Activated T-cell treated with anti-CD3 and anti-CD28 coated beads for 4 hours (primary cell): ENCODE data around the gene SZT2.

ENCODE experiments used
- DNase-seq: peaks from one replicate; pipeline ENCODE4 v3.0.0-alpha.2; 2020

Gene SZT2

DNA sequence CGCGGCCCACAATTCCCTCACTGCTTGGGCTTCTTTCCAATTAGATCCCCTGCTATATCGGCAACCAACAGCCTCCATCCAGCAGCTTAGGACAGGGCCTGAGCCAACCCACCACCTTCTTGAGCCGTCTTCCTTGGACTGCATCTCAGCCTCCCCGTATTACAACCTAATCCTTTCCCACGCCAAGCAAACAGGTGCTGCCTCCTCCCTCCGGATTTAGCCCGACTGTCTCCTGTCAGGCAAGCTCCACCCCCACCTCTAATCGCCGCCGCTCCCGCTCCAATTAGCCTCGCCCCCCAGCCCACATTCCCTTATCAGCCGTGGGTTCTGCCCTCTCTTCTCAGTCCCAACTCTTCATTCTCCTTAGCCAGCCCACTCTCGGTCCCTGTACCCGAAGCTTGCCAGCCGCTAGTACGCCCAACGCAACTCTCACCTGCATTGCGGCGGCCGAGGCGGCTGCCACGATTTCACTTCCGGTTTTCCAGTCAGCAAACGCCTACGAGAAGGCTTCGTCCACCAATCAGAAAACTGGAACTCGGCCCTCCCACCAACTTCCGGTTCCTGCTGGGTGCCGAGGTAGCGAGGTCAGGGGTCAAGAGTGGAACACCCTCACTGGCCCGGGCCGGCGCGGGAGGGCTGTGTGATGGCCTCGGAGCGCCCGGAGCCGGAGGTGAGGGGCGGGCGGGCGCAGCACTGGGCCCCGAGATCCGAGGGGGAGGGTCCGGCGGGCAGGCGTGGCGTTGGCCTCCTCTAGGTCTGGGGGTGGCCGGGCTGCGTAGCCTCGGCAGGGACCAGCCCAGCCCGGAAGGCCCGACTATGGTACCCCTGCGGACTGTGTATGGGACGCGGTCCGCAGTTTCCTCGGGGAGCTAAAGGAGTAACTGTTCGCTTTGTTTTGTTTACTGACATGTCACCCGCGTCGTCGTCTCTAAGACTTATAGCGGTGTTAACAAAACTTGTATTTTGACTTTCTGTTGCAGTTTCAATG, at the start of gene SZT2, which contains the start of gene MED8:
Gene SZT2 (plus strand): TSS at position 574 of the 988 bp plus-strand sequence. CDS start 70 bp downstream, at position 644.
Gene MED8 (minus strand): TSS at position 475 of the 988 bp plus-strand sequence. CDS start 36 bp downstream, at position 439.
- DNase-seq = peak; percentile 92

DNA sequence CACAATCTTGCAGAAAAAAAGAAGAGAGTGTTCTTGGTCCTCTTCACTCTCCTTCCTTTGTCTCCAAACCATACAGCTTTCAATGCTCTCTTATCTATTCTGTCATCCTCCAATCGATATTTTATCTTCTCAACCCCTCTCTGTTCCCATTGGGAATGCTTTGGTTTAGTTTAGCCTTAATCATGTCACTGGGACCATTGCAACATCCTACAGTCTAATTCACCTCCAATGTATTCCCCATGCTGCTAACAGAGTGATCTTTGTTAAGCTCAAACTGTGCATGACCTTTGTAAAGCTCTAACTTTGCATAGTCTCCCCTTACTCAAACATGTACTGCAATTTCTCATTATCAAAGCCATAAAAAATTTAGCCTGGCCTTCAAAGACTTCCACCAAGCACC, 49.1 kb upstream of the SZT2 start:
- no peak for DNase-seq

DNA sequence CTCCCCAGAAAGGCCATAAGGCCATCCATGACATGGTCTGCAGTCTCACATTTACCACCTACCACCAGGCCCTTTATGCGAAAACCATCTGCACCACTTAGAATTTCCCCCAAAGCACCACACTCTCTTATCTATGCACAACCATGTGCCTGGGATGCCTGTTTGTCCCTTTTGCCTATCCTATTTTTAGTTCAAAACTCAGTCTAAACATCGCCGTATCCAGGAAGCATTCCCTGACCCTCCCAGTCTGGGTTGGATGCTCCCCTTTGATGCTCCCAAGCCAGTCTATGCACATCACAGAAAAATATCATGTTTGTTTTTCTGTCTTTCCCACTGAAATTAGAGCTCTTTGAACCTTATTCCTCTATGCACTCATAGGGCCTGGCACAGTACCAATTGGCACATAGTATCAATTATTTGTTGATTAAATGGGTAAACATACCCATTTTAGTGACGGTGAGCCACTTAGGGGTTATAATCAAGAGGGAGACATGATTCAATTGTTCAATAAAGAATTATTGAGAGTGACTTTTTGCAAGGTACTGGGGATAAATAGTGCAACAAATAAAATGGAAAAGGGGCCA, 45.3 kb upstream of the SZT2 start:
- no peak for DNase-seq

DNA sequence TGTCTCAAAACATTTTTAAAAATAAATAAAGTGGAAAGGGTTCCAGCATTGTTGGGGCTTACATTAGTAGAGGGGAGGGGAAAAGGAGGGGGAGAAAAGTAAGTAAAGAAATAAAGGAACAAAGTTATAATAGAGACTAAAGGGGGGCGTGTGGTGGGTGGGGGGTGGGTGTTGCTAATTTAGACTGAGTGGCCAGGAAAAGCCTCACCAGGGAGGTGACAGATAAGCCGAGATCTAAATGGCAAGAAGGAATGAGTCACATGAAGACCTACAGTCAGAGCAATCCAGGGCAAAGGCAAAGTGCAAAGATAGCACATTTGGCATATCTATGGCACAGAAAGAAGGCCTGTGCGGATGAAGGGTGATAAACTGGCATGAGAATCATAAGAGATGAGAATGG, 44.6 kb upstream of the SZT2 start:
- no peak for DNase-seq

DNA sequence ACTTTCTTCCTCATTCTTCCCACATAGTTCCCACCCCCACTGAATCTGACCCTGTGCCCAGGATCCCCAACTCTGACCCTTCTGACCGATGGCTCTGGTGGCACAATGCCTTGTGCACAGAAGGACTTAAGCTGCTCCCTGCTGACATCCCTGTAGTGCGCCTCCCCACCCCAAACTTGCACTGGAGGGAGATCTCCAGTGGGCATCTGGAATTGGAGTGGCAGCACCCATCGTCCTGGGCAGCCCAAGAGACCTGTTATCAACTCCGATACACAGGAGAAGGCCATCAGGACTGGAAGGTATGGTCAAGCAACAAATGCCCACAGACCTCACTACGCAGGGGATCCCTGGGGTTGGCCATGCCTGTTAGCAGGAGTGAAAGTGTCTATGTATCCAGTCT, 43.1 kb upstream of the SZT2 start:
- DNase-seq = no peak

DNA sequence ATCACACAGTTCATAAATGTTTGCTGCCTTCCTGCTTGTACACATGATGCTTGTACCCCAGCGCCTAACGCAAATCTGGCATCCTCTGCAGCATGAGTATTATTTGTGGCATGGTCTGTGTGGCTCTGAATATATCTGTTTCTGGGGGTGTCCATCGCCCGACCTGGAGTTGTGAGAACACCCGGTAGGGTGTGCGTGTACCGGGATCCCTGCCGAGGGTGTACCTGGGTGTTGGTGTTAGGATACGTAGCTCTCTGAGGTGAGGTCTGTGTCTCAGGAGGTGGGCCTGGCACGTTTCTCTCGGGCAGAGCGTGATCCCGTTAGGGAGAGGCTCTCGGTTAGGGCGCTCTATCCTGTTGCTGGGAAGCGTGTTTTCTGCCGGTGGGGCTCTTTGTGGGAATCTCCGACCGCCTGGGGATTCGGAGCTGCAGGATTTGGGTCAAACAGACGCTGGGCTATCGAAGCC, 41.3 kb upstream of the SZT2 start:
- no peak for DNase-seq

DNA sequence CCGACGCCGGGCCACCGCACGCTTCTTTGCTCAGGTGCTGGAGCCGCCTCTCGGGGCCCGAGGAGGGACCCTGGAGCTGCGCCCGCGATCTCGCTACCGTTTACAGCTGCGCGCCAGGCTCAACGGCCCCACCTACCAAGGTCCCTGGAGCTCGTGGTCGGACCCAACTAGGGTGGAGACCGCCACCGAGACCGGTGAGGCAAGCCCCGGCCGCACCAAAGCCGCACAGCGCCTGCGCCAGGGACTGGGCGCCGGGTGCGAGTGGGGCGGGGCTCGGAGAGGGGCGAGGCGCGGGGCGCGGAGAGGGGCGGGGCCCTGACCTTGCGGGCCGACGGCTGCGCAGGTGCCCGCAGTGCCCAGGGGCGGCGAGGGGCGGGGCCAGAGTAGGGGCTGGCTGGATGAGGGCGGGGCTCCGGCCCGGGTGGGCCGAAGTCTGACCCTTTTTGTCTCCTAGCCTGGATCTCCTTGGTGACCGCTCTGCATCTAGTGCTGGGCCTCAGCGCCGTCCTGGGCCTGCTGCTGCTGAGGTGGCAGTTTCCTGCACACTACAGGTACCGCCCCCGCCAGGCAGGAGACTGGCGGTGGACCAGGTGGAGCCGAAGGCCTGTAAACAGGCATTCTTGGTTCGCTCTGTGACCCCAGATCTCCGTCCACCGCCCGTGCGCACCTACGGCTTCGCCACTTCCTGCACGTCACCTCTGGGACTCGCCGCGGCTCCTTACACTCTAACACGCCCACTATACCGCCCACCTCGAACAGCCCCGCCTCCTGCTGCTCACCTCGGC, 40.7 kb upstream of the SZT2 start:
- no peak for DNase-seq

DNA sequence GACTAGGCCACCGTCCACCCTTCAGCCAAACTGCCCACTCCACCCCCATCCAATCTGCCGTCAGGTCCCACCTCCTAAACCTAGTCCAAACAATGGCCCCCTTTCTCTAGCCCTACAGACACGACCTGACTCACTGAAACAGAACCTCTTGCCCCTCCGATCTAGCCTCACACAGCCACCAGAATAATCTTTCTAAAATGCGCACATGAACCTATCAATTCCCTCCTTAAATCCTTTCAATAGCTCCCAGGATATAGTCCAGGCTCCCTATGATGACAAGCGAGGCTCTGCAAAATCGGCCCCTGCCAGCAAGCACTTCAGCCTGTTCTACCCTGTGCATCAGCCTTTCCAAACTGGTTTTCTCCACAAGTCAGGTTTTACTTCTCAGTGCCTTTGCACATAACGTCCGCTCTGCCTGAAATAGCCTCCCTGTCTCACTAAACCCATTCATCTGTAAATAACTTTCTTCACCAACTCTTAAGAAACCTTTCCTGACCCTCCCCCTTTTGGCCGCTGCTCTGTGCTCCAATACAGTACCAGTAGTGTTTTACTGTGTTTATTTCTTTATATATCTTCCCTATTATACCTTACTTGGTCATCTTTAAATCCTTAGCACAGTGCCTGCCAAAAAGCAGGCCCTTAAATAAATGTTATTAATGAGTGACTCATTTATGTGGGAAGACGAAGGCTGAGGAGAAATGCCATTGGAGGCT, 39.9 kb upstream of the SZT2 start:
- no peak for DNase-seq

DNA sequence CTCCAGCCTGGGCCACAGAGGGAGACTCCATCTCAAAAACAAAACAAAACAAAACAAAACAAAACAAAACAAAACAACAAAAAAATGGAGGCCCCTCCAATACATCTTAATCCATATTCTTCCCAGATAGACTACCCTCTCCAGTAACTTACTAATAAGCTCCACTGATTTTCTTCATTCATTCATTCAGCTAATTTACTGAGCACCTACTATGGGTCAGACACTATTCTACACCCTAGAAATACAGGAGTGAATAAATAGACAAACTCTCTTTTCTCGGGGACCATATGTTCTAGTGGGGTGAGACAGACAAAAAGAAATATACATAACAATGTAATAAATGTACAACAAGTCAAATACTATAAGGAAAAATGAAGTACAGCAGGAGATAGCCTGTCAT, 38.7 kb upstream of the SZT2 start:
- no peak for DNase-seq

DNA sequence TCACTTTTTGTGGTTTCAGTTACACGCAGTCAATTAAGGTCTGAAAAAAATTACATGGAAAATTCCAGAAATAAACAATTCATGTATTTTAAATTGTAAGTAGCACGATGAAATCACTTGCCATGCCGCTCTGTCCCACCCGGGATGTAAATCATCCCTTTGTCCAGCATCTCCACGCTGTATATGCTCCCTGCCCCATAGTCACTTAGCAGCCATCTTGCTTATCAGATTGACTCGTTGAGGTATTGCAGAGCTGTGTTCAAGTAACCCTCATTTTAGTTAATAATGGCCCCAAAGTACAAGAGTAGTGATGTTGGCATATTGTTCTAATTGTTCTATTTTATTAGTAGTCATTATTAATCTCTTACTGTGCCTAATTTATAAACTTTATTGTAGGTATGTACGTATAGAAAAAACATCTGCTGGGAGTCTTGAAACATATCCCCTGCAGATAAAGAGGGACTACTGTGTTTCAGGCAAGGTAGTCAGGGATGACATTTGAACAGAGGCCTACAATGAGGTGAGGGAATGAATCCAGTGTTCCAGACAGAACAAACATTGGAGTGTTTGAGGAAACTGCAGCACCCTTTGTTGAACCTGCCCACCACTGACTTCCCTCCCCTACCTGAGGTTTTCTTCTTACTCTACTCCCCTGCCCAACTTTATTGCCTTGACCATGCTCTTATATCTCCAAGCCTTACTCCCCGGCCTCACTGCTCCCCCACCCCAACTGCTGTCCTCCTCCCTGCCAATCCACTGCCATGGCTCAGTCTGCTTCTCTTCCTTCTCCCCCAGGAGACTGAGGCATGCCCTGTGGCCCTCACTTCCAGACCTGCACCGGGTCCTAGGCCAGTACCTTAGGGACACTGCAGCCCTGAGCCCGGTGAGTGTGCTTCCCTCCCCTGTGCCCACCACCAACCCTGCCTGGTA, 38.0 kb upstream of the SZT2 start:
- DNase-seq = no peak

DNA sequence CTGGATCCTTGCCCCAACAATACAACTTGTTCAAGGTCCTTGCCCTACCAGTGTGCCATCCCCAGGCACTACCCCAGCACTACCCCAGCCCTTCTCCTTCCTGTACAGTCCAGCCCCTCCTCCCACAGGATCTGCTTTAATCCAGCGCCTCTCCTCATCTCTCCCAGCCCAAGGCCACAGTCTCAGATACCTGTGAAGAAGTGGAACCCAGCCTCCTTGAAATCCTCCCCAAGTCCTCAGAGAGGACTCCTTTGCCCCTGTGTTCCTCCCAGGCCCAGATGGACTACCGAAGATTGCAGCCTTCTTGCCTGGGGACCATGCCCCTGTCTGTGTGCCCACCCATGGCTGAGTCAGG, 37.4 kb upstream of the SZT2 start:
- no peak for DNase-seq

DNA sequence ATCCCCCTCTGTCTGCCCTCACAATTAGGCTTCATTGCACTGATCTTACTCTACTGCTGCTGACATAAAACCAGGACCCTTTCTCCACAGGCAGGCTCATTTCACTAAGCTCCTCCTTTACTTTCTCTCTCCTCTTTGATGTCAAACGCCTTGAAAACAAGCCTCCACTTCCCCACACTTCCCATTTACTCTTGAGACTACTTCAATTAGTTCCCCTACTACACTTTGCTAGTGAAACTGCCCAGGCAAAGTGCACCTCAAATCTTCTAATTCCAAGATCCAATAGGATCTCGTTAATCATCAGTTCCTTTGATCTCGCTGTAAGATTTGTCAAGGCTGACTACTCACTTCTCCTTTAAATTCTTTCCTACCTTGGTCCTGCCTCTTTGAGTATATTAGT, 36.8 kb upstream of the SZT2 start:
- no peak for DNase-seq

DNA sequence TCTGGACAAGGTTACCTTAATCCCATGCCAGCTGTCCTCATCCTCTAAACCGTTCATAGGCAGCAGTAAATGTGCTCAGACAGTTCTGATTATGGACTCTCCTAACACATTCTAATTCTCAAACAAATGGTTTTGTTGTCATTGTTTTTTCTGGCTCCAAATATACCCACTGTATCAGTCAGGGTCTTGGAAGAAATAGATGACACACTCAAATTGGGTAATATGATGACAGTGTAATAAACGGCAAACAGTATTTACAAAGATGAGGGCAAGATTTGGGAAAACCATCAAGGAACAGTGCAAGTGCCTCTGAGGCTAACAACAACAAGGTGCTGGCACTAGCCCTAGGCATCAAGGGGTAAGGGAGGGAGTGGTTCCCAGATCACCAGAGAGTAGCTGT, 35.2 kb upstream of the SZT2 start:
- no peak for DNase-seq

DNA sequence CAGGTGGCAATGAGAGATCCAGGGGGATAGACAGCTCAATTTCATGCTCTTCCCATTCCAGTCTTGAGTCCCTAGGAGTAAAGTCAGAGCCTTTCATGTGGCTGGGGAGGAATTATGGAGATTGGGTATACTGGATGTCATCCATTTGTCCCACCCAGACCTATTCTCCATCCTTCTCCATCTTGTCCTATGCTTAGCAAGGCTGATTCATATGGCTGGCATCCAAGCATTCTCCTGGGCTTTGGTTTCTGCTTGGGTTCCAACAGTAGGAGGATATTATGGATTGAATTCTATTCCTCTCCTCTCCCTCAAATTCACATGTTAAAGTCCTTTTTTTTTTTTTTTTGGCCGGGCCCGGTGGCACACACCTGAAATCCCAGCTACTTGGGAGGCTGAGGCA, 34.8 kb upstream of the SZT2 start:
- DNase-seq = no peak

DNA sequence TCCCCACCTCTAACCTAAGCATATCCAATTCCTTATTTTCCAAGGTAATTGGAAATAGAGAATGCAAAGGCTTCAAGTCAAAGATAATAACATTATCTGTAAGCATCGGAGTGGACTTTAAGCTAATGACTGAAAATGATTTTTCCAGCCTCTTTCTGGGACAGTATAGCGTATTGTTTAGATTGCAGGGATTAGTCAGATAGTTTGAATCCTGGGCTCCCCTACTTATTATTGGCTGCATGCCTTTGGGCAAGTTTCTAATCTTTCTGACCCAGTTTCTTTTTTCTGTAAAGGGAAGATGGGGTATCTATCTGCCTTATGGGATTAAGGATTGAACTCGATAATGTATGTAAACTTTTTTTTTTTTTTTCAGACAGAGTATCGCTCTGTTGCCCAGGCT, 32.4 kb upstream of the SZT2 start:
- DNase-seq = no peak

DNA sequence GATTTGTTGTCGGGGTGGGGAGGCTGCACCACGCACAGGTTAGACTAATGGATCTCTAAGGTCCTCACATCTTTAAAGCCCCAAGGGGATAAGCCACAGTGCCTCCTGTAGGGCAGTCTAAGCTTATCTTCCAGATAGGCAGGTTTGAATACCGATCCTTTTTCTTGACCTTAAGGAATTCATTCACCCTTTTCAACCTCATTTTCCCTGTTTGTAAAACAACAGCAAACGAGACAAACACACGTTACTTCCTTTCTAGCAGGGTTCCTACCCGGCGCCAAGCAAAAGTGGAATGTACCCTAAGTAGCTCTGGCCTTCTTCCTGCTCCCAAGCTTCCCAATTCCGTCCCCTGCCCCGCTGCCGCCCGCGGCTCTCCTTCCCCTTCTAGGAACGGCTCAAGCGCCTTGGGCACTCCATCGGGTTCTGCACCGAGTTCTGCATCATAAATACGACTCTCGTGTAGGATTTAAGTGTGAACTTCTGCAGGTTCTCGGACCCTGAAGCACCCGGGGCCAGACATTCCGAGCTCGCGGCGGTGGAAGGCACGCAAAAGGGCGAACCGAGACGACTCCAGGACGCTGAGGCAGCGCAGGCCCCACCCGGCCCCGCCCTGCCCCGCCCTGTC, 31.5 kb upstream of the SZT2 start:
- no peak for DNase-seq

DNA sequence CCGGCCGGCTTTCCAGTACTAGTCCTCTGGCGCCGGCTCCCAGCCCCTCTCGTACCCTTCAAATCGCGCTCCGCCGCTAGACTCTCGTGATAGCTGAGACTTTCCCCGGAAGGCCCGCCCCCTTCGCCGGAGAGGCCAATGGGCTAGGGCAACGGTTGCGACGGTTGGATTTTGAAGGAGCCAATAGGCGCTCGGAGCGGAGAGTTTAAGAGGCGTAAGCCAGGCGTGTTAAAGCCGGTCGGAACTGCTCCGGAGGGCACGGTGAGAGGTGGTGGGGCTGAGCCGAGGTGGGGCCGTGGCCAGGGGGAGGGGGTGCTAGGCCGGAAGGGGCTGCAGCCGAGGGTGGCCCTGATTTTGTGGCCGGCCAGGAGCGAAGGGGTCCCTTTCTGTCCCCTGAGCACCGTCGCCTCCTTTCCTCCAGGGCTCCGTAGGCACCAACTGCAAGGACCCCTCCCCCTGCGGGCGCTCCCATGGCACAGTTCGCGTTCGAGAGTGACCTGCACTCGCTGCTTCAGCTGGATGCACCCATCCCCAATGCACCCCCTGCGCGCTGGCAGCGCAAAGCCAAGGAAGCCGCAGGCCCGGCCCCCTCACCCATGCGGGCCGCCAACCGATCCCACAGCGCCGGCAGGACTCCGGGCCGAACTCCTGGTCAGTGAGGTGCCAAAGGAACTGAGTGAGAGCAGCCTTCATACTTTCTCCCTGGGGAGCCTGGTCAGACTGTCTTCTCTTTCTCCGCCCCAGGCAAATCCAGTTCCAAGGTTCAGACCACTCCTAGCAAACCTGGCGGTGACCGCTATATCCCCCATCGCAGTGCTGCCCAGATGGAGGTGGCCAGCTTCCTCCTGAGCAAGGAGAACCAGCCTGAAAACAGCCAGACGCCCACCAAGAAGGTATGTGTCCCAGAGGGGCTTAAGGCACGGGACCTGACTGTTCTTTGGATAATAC, 30.7 kb upstream of the SZT2 start, which contains the start of gene CDC20:
Gene CDC20 (plus strand): TSS at position 236 of the 948 bp plus-strand sequence. CDS start 235 bp downstream, at position 471.
- peak; percentile 98 for DNase-seq

DNA sequence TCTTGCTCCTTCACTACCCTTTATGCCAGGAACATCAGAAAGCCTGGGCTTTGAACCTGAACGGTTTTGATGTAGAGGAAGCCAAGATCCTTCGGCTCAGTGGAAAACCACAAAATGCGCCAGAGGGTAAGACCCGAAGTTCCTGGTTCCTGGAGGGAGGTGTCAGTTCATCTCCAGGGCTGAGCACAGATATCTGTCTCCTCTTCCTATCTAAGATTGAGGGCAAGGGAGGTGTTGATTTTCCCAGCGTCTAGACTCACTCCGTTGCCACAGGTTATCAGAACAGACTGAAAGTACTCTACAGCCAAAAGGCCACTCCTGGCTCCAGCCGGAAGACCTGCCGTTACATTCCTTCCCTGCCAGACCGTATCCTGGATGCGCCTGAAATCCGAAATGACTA, 30.0 kb upstream of the SZT2 start:
- no peak for DNase-seq

DNA sequence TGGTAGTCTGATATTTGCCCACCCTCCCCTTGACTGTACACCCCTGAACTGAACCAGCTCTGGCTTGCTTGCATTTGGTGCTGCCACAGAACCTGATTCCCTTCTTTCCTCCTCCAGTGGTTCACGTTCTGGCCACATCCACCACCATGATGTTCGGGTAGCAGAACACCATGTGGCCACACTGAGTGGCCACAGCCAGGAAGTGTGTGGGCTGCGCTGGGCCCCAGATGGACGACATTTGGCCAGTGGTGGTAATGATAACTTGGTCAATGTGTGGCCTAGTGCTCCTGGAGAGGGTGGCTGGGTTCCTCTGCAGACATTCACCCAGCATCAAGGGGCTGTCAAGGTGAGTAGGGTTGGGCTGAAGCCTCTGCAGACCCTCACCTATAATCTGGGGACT, 29.1 kb upstream of the SZT2 start:
- no peak for DNase-seq
